ENCODE measurements around the gene PHETA1.

PHETA1 gene

GRCh38 chr12:111361717-111362576 is 6.9 kb downstream of the PHETA1 start:
- Histone ChIP-seq H3K36me3 (replicated peaks) (peaks cover 14% of the 10 kb centered on the region), H3K27me3 (replicated peaks) (no peaks in the 10 kb centered on the region), H3K4me3 (ENCODE audit: low read depth, low read length) (no peak overlapping the region), H3K27ac (no peak overlapping the region)
- no peak for DNase-seq
- in situ Hi-C loops (cut with HindIII; ENCODE audit: low pct_ligation_motif_present, low sequenced_read_pairs) = no loop called here
- TF ChIP-seq, protein P1, sequence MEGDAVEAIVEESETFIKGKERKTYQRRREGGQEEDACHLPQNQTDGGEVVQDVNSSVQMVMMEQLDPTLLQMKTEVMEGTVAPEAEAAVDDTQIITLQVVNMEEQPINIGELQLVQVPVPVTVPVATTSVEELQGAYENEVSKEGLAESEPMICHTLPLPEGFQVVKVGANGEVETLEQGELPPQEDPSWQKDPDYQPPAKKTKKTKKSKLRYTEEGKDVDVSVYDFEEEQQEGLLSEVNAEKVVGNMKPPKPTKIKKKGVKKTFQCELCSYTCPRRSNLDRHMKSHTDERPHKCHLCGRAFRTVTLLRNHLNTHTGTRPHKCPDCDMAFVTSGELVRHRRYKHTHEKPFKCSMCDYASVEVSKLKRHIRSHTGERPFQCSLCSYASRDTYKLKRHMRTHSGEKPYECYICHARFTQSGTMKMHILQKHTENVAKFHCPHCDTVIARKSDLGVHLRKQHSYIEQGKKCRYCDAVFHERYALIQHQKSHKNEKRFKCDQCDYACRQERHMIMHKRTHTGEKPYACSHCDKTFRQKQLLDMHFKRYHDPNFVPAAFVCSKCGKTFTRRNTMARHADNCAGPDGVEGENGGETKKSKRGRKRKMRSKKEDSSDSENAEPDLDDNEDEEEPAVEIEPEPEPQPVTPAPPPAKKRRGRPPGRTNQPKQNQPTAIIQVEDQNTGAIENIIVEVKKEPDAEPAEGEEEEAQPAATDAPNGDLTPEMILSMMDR (IDR thresholded peaks at IDR 0.05; ENCODE audit: low read depth, low read length, missing control alignments) = no peak

GRCh38 chr12:111361073-111361716 is 7.7 kb downstream of the PHETA1 start:
- Histone ChIP-seq H3K27me3 (replicated peaks) (no peaks in the 10 kb centered on the region), H3K4me3 (ENCODE audit: low read depth, low read length) (no peak overlapping the region), H3K27ac (no peak overlapping the region), H3K36me3 (replicated peaks) (peaks cover 14% of the 10 kb centered on the region)
- in situ Hi-C loops (cut with HindIII; ENCODE audit: low pct_ligation_motif_present, low sequenced_read_pairs) = no loop called here
- TF ChIP-seq, protein P1 (IDR thresholded peaks at IDR 0.05; ENCODE audit: low read depth, low read length, missing control alignments) = no peak
- DNase-seq = no peak

DNA sequence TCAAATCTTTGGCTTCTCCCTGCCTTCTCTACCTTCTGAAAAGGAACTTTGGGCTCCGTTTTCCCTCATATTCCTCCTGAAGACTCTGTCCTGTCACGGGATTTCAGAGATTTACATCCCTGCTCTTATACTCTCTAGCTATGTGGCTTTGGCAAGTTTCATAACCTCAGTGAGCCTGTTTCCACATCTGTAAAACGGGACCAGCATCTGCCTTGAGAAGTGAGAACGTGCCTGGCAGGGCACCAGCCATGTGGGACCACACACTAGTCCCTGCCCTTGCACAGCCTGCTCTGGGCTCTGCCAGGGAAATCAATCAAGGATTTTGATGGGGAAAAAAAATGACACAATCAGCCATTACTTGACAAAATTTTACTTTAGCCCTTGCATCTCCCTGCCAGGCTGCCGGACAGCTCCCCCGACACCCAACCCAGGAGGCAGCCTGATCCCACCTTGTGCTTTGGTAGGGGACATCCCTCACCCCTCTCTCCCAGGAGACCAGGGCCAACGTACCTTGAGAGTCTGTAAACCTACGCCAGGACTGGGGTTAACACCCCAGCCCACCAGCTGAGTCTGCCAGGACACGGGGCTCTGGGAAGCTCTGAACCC is 8.5 kb downstream of the PHETA1 start:
- Histone ChIP-seq H3K4me3 (ENCODE audit: low read depth, low read length) (no peak overlapping the region), H3K36me3 (replicated peaks) (peaks cover 14% of the 10 kb centered on the region), H3K27me3 (replicated peaks) (no peaks in the 10 kb centered on the region), H3K27ac (no peak overlapping the region)
- in situ Hi-C loops (cut with HindIII; ENCODE audit: low pct_ligation_motif_present, low sequenced_read_pairs) = no loop called here
- TF ChIP-seq, protein P1 (IDR thresholded peaks at IDR 0.05; ENCODE audit: low read depth, low read length, missing control alignments) = no peak
- DNase-seq = no peak

GRCh38 chr12:111359914-111360276 is 9.0 kb downstream of the PHETA1 start:
- H3K4me3 ChIP-seq (ENCODE audit: low read depth, low read length) = no peak overlapping the region
- in situ Hi-C loops (cut with HindIII; ENCODE audit: low pct_ligation_motif_present, low sequenced_read_pairs) = no loop called here
- H3K36me3 ChIP-seq (replicated peaks) = peaks cover 10% of the 10 kb centered on the region
- no peak overlapping the region for H3K27ac ChIP-seq
- DNase-seq = no peak
- no peaks in the 10 kb centered on the region for H3K27me3 ChIP-seq (replicated peaks)
- TF ChIP-seq, protein P1 (IDR thresholded peaks at IDR 0.05; ENCODE audit: low read depth, low read length, missing control alignments) = no peak

DNA sequence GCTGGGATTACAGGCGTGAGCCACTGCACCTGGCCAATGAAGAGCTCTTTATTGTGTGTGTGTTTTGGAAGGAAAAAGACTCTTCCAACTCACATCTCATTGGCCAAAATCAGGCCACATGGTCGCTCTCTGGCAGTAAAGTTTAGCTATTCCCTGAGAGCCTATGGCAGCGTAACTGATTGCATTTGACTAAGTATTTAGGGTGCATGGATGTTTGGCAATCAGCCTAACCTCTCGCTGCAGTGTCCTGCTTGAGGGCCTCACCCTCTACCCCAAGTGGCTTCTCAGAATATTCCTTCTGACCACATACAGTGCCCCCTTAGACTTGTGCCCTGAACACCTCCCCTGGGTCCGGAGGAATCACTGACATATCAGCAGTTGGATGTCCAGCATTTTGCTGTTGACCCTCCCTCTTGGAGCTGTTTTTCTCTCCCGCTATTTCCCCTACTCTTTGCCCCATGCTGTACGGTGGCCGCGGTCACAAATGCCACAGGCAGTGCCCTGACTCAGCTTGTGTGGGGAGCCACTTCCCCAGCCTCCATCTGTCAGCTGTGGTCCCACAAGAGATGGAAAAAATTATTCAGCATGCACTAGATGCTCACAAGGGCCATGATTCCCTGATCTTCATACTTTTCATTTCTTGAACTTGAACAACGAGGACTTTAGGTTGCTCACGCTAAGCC is 9.5 kb downstream of the PHETA1 start:
- no peaks in the 10 kb centered on the region for H3K27me3 ChIP-seq (replicated peaks)
- DNase-seq = no peak

More for the DNA sequence above, 9.5 kb downstream of the PHETA1 start:
- TF ChIP-seq, protein P1 (IDR thresholded peaks at IDR 0.05; ENCODE audit: low read depth, low read length, missing control alignments) = no peak
- Histone ChIP-seq H3K4me3 (ENCODE audit: low read depth, low read length) (no peak overlapping the region), H3K27ac (no peak overlapping the region), H3K36me3 (replicated peaks) (peaks cover 10% of the 10 kb centered on the region)
- in situ Hi-C loops (cut with HindIII; ENCODE audit: low pct_ligation_motif_present, low sequenced_read_pairs) = no loop called here
